Small intestine (tissue), 7 donors: ENCODE measurements around the gene PAPPA. TPM values are rescaled to one million over a fixed set of nuclear protein-coding genes. Genes with fewer than 3 reads are reported as not detected.

Source experiments
- DNase-seq, 2 donors: peaks; one replicate each; pipeline versions ENCODE4 v3.0.0 to v3.0.0-alpha.2; 2013
- FAIRE-seq: peaks from 2 replicates; lab custom pipeline; 2012; peaks lifted over from hg19 to GRCh38; lab: Jason Lieb, UNC
- H3K27ac ChIP-seq, 3 donors: one replicate each; pipeline ENCODE4 v1.5.1; 2013; ENCODE audit warnings: low read length in 2 of 3, mild to moderate bottlenecking in 2 of 3, control low read depth in 1 of 3, inconsistent platforms in 1 of 3, low read depth in 1 of 3, moderate library complexity in 1 of 3
- H3K27me3 ChIP-seq, 3 donors: one replicate each; pipeline ENCODE4 v1.6.1; 2013; ENCODE audit warnings: low read length in 3 of 3, inconsistent platforms in 1 of 3; ENCODE audit not compliant: control insufficient read depth in 3 of 3, insufficient read depth in 3 of 3
- H3K36me3 ChIP-seq, 3 donors: one replicate each; pipeline ENCODE4 v1.6.1; 2013; ENCODE audit warnings: low read length in 3 of 3, inconsistent platforms in 1 of 3, low read depth in 1 of 3, mild to moderate bottlenecking in 1 of 3, moderate library complexity in 1 of 3; ENCODE audit not compliant: control insufficient read depth in 3 of 3, insufficient read depth in 2 of 3
- H3K4me1 ChIP-seq, 3 donors: one replicate each; pipeline ENCODE4 v1.6.1; 2013; ENCODE audit warnings: low read length in 2 of 3, inconsistent platforms in 1 of 3, low read depth in 1 of 3, mild to moderate bottlenecking in 1 of 3, moderate library complexity in 1 of 3; ENCODE audit not compliant: control insufficient read depth in 3 of 3, insufficient read depth in 2 of 3
- H3K4me3 ChIP-seq, 3 donors: one replicate each; pipeline ENCODE4 v1.5.1; 2013; ENCODE audit warnings: low read length in 3 of 3, control low read depth in 1 of 3, inconsistent platforms in 1 of 3, low read depth in 1 of 3, mild to moderate bottlenecking in 1 of 3, moderate library complexity in 1 of 3
- H3K9me3 ChIP-seq, 2 donors: one replicate each; pipeline ENCODE4 v1.6.1; 2013; ENCODE audit warnings: low read depth in 1 of 2, low read length in 1 of 2; ENCODE audit not compliant: control insufficient read depth in 2 of 2, insufficient read depth in 1 of 2
- WGBS, 3 donors: extraction: QIAGEN DNeasy Blood & Tissue Kit; methylation state at CpG; one replicate each; pipeline ENCODE4 v1.1.7; 2013; 5-methylcytosine and 5-hydroxymethylcytosine counted together
- polyA plus RNA-seq, 4 donors: library from polyadenylated mRNA; stranded (reverse) in 3 of 4; unstranded in 1 of 4; fragments of 200-250 nt in 3 of 4; fragments of 120-200 nt in 1 of 4; gene quantifications; one replicate each; pipeline versions ENCODE4 v1.2.1 to v1.2.3, GENCODE V29; 2013
- donor health status: healthy with polysubstance abuse.
- donor health status: control.
- donor health status: control.
- donor health status: Bipolar disorder and iron deficiency.
- donor health status: healthy.

Gene PAPPA
- polyA plus RNA-seq, 4 donors: 0.27 to 1.2 (median 0.88) TPM; not detected in 1

- Histone ChIP-seq H3K27ac (no peak overlapping the region), H3K4me1 (no peaks in the 10 kb centered on the region), H3K27me3 (peaks cover 0 to 4% (median 2%) of the 10 kb centered on the region in 3 donors), H3K36me3 (no peaks in the 10 kb centered on the region), H3K4me3 (no peak overlapping the region), H3K9me3 (no peaks in the 10 kb centered on the region)
- 50 to 54% (median 51%) methylated on average over 6 of the region's 6 CpGs for WGBS, 3 donors
- no peak for DNase-seq
- no peak for FAIRE-seq
These were observed 122.0 kb downstream of the PAPPA start for GRCh38 chr9:116275418-116276195.

DNA sequence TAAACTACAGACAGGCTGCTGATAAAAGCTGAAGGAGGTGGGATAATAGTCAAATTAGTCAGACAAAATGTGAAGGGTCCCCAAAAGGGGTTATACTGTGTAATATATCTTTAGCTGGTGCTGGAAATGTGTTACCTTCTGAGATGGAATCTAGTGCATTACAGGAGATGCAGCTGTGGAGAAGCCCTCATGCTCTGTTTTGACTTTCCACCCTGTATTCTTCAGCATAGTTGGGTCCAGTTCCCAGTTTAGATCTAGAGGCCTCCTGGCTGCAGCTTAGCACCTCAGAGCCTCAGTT, 122.6 kb downstream of the PAPPA start:
- FAIRE-seq (no peak), DNase-seq (no peak)
- Histone ChIP-seq H3K36me3 (no peaks in the 10 kb centered on the region), H3K4me1 (no peaks in the 10 kb centered on the region), H3K4me3 (no peak overlapping the region), H3K9me3 (no peaks in the 10 kb centered on the region), H3K27me3 (peaks cover 0 to 4% (median 2%) of the 10 kb centered on the region in 3 donors), H3K27ac (no peak overlapping the region)

DNA sequence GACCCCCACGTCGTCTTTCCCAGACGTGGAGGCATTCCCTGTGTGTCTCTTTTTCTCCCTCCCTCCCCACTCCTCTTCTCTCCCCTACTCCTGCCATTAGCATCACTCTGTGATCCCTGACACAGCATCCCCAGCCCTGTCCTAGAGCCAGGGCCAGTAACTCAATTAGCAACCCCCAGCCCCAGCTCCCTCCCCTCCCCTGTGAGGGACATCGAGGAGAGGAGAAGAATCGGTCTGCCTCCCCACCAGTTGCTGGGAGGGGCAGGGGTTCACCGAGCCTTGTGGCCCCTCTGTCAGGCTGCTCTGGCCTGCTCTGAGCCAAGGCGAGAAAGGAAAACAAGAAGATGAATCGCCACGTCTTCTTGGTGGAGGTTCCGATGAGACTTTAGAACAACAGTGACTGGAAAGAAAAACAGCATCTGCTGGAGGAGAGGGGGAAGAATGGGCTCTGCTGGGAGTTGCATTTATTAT, 123.1 kb downstream of the PAPPA start:
- Histone ChIP-seq H3K4me3 (no peak overlapping the region), H3K36me3 (no peaks in the 10 kb centered on the region), H3K4me1 (no peaks in the 10 kb centered on the region), H3K27ac (no peak overlapping the region), H3K9me3 (no peaks in the 10 kb centered on the region), H3K27me3 (peaks cover 0 to 4% (median 2%) of the 10 kb centered on the region in 3 donors)
- DNase-seq (no peak), FAIRE-seq (no peak)
- whole genome bisulfite sequencing, 3 donors: 40 to 46% (median 43%) methylated on average over 10 of the region's 10 CpGs

DNA sequence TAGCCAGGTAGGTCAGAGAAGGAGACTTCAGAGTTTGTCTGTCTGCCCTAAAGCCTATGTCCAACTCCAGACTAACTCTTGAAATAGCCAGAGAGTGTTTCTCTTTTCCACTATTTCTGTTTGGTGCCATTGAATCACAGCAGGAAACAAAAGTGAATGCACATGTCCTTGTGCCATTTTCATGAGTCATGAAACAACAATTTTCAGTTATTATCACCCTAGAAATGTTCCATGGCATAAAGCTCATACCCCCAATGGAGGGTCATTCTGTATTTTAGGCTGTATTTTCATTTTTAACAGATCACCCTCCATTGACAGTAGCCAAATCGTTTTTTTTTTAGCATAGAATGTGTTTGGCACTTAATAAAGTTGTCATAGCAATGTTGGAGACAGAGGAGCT, 124.7 kb downstream of the PAPPA start:
- no peaks in the 10 kb centered on the region for H3K4me1 ChIP-seq
- WGBS, 3 donors: 31 to 52% (median 33%) methylated on average over 1 of the region's 1 CpG
- no peaks in the 10 kb centered on the region for H3K36me3 ChIP-seq
- FAIRE-seq (no peak), DNase-seq (no peak)
- no peak overlapping the region for H3K4me3 ChIP-seq
- H3K27ac ChIP-seq: no peak overlapping the region
- no peaks in the 10 kb centered on the region for H3K9me3 ChIP-seq
- peaks cover 0 to 2% (median 0%) of the 10 kb centered on the region in 3 donors for H3K27me3 ChIP-seq

GRCh38 chr9:116279230-116279629, 125.6 kb downstream of the PAPPA start:
- FAIRE-seq (no peak), DNase-seq (no peak)
- peaks cover 0 to 2% (median 0%) of the 10 kb centered on the region in 3 donors for H3K27me3 ChIP-seq
- no peaks in the 10 kb centered on the region for H3K9me3 ChIP-seq
- H3K27ac ChIP-seq: no peak overlapping the region
- no peak overlapping the region for H3K4me3 ChIP-seq
- H3K36me3 ChIP-seq: no peaks in the 10 kb centered on the region
- 40 to 47% (median 44%) methylated on average over 11 of the region's 11 CpGs for WGBS, 3 donors
- no peaks in the 10 kb centered on the region for H3K4me1 ChIP-seq

DNA sequence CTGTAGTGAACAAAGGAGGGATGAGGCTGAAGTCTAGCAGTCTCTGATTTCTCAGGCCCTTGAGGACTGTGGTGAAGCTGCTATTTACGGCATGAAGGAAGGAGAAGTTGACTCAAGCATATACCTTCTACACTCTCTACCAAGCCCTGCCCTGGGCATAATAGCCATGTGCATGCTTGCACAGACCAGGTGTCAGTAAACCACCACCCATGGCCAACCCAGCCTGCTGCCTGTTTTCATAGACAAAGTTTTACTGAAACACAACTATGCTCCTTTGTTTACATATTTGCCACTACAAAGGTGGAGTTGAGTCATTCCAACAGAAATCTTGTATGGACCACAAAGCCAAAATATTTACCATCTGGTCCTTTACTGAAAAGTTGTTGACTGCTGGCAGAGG, 126.9 kb downstream of the PAPPA start:
- H3K27ac ChIP-seq: no peak overlapping the region
- H3K36me3 ChIP-seq: no peaks in the 10 kb centered on the region
- no peaks in the 10 kb centered on the region for H3K4me1 ChIP-seq
- DNase-seq (no peak), FAIRE-seq (no peak)
- peaks cover 0 to 2% (median 0%) of the 10 kb centered on the region in 3 donors for H3K27me3 ChIP-seq
- H3K9me3 ChIP-seq: no peaks in the 10 kb centered on the region
- WGBS, 3 donors: 83 to 97% (median 85%) methylated on average over 1 of the region's 1 CpG
- H3K4me3 ChIP-seq: no peak overlapping the region

DNA sequence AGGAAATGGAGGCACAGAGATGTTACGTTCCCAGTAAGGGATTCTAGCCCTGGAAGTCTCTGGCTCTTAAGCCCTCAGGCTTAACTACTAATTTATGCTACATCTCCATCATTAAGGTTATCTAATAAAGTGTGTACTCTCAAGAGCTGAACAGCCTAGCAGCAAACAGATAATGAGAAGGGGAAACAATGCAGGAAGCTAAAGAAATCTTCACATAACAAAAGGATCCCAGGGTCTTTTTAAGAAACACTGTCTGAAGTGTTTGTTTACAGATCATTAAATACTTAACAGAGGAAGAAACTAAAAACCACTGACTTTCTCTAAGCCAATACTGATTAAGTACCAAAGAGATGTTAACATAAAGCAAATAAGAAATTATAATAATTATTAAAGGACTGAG, 129.0 kb downstream of the PAPPA start:
- Histone ChIP-seq H3K9me3 (no peaks in the 10 kb centered on the region), H3K27me3 (peaks cover 0 to 2% (median 0%) of the 10 kb centered on the region in 3 donors), H3K27ac (no peak overlapping the region), H3K4me3 (no peak overlapping the region), H3K36me3 (no peaks in the 10 kb centered on the region), H3K4me1 (no peaks in the 10 kb centered on the region)
- DNase-seq (no peak), FAIRE-seq (no peak)
- WGBS, 3 donors: 42 to 66% (median 62%) methylated on average over 1 of the region's 1 CpG

GRCh38 chr9:116284518-116284917, 130.9 kb downstream of the PAPPA start:
- H3K27ac ChIP-seq: no peak overlapping the region
- no peak for DNase-seq
- 70 to 82% (median 81%) methylated on average over 6 of the region's 6 CpGs for WGBS, 3 donors
- no peaks in the 10 kb centered on the region for H3K9me3 ChIP-seq
- H3K36me3 ChIP-seq: no peaks in the 10 kb centered on the region
- no peaks in the 10 kb centered on the region for H3K4me1 ChIP-seq
- no peak overlapping the region for H3K4me3 ChIP-seq
- H3K27me3 ChIP-seq: peaks cover 0 to 2% (median 0%) of the 10 kb centered on the region in 3 donors
- FAIRE-seq: no peak

DNA sequence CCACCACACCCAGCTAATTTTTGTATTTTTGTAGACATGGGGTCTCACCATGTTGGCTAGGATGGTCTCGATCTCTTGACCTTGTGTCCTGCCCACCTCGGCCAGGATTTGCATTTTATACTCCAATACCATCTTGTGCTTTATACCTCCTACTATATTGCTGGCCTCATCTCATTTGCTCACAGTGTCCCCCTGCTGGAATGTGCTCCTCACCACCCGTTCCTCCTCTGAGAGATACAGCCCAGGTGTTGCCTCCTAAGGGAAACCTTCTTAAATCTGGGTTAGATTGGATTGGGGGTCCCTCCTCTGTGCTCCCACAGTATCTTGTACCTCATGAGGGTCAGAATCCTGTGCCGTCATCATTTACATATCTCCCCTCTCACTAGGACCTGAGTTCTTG, 131.7 kb downstream of the PAPPA start:
- no peak for FAIRE-seq

More for the DNA sequence above, 131.7 kb downstream of the PAPPA start:
- no peak overlapping the region for H3K4me3 ChIP-seq
- H3K27me3 ChIP-seq: peaks cover 0 to 1% (median 0%) of the 10 kb centered on the region in 3 donors
- DNase-seq: no peak
- H3K27ac ChIP-seq: no peak overlapping the region
- no peaks in the 10 kb centered on the region for H3K36me3 ChIP-seq
- H3K4me1 ChIP-seq: no peaks in the 10 kb centered on the region
- WGBS, 3 donors: 59 to 78% (median 64%) methylated on average over 4 of the region's 4 CpGs
- no peaks in the 10 kb centered on the region for H3K9me3 ChIP-seq
